Stimulated activated CD8-positive, alpha-beta memory T cell treated with anti-CD3 and anti-CD28 coated beads, Interleukin-15, amount 100 ng/mL, for 4 hours (primary cell): ENCODE results near the gene CAMK2D.
"Not testable (repeated sequence)": the region's sequence is repeated elsewhere in the genome, so short reads cannot be mapped to it uniquely, and the experiment has no call there.

Experiments used
- DNase-seq, 2 donors: peaks; one replicate each; pipeline ENCODE4 v3.0.0-alpha.2; 2020; ENCODE audit warnings: low read depth in 2 of 2

CAMK2D gene

DNA sequence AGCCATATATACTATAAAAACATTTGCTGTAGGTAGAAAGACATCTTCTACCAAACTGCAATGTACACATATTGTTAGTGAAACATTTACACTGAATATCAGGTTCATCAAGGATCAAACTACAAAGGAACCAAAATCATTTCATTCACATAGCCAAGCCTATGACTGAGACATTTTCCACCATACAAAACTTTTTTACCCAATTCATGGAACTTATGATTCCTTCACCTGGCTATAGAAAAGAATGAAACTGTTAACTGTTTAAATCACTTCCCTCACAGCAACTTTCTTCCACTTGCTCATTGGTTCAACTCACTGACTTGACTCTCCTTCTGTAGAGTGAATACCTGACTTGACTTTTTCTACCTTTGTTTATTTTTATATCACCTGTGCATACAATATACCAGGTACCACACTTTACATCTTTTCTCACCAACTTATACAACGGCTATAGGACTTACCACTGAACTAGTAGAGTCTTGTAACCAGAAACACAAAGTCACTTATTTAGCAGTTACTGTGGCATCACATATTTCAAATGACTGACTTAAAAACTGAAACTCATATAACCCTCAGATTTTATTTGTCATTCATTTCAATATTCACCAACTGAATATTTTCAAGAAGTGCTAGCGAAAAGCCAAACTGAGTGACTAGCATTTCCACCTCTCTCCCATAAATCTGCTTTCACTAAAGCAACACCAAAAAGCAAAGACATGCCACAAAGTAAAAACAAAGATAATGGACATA is 30.9 kb downstream of the CAMK2D start:
- DNase-seq = no peak

DNA sequence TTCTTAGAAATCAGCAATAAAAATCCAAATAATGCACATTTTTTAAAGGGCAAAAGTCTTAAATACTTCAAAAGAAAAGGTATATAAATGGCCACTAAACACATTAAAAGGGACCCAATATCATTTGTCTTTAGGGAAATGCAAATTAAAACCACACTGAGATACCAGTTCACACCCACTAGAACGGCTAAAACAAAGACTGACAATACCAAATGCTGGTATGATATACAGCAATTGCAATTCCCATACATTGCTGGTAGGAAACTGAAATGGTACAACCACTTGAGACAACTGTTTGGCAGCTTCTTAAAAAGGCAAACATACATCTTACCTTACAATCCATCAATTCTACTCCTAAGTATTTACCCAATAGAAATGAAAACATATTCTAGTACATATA is 33.7 kb downstream of the CAMK2D start:
- DNase-seq = no peak

DNA sequence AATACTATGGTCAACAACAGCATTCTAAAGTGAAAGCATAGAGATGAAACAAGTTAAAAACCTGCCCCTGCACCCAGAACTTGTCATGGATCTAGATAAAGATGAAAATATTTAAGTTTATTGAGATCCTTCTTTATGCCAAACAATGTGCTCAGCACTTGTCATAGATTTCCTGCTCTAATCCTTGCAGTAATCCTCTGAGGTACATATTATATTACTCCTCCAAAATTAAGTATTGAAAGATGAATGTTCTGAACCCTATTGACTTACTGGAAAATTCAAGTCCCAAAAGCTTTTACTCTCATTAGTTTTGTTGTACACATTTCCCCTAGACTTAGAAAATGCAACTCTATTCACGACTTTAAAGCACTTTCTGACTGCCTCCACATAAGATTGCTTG is 35.6 kb downstream of the CAMK2D start:
- no peak for DNase-seq

DNA sequence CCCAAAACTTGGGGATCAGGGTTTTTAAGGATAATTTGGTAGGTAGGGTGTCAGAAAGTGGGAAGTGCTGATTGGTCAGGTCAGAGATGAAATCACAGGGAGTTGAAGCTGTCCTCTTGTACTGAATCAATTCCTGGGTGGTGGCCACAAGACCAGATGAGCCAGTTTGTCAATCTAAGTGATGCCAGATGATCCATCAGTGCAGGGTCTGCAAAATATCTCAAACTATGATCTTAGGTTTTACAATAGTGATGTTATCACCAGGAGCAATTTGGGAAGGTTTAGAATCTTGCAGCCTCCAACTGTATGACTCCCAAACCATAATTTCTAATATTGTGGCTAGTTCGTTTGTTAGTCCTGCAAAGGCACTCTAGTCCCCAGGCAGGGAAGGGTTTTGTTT is 43.3 kb downstream of the CAMK2D start:
- DNase-seq = no peak

DNA sequence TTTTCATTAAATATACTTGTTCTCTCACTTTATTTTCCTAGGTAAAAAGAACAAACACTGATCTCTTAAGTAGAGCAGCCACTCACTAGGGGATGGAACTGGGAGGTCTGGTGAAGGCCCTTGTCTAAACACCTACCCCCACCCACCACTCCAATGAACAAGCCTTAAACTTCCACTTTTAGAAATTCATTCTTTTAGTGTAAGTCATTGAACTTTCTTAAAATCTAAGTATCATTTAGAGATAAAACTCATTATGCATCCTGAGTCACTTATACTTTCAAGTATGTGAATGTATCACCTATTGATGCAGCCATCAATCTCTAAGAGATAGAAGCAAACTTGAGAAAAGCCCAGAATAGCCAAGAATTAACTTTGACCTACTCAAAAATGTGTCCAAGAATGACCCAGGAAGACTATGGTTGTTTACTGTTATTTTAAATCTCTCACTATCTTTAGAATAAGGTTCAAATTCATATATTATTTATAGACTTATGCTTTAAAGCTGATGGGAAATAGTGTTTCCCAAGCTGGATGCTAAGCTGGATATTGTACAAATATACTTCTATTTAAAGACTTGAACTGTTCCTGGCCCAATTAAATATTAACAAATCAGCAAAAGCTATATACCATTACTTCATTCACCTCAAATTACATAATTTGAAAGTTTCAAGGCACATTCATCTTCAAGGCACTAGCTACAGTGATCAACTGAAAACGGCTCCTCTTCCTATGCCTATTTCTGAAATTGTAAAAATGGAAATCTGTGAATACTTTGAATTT is 49.5 kb downstream of the CAMK2D start:
- DNase-seq = no peak

DNA sequence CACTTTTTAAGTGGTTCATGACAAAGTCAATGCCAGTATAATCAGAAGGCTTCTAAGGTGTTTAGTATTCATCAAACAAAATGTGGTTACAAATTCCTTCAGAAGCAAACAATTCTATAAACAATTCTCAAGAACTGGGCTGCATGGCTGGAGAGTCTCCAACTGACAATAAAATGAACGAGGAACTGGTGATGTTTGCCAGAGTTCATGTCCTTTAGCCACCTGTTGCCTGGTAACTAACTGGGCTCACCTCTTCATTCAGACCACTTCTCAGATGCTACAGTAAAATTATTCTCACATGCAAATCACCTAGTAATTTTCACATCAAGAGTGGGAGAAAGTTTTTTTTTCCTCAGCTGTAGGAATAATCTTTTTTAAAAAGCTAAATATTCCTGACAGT is 53.3 kb downstream of the CAMK2D start:
- no peak for DNase-seq

DNA sequence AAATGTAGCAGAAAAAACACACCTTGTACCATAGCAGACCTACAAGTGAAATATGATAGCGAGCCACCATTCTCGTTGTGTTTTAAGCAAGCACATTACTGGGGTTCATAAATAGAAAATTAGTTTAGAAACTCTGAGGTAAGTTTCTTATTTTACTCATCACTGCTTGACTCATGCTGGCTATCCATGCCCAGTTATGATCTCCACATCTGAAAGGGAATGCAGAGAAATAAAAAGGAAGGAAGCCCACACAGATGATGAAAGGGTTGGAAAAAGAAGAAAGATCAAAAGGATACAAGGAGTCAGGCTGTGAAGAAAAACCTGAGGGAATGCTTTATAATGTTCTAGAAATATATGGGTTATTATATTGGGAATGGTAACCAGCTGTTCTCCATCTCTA is 54.5 kb downstream of the CAMK2D start:
- DNase-seq = no peak

DNA sequence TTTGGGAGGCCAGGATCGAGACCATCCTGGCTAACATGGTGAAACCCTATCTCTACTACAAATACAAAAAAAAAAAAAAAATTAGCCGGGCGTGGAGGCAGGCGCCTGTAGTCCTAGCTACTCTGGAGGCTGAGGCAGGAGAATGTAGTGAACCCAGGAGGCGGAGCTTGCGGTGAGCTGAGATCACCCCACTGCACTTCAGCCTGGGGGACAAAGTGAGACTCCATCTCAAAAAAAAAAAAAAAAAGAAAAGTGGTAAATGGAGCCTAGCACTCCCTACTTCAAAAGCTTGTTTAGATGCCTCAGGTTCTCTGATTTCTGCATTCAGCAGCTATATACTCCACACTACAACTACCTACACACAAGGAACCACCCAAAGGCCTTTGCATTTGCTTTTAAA is 56.4 kb downstream of the CAMK2D start:
- DNase-seq = not testable (repeated sequence)

DNA sequence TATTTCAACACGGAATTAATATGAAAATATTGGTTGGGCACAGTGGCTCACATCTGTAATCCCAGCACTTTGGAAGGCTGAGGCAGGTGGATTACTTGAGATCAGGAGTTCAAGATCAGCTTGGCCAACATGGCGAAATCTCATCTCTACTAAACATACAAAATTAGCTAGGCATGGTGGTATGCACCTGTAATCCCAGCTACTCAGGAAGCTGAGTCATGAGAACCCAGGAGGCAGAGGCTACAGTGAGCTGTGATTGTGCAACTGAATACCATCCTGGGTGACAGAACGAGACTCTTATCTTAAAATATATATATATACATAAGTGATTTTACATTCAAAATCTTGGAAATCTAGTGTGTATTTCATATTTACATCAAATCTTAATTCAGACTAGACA is 58.9 kb downstream of the CAMK2D start:
- not testable (repeated sequence) for DNase-seq

DNA sequence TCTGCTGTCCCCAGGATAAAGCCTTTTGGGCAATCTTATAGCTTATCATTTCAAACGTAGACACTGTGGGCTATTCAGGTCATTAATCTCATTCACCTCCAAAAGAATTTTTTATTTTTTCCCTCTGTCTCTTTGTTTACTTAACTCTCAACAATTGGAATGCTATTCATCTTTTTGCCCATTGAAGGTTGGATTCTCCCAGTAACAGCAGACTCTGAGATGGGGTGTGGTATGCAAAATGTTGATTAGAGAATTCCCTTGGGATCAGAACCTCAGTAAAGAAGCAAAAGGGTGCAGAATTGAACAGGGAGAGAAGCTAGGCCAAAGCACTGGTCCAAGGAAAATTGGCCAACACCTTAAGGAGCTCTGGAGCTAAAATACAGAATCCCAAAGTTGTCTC is 60.4 kb downstream of the CAMK2D start:
- DNase-seq = no peak

DNA sequence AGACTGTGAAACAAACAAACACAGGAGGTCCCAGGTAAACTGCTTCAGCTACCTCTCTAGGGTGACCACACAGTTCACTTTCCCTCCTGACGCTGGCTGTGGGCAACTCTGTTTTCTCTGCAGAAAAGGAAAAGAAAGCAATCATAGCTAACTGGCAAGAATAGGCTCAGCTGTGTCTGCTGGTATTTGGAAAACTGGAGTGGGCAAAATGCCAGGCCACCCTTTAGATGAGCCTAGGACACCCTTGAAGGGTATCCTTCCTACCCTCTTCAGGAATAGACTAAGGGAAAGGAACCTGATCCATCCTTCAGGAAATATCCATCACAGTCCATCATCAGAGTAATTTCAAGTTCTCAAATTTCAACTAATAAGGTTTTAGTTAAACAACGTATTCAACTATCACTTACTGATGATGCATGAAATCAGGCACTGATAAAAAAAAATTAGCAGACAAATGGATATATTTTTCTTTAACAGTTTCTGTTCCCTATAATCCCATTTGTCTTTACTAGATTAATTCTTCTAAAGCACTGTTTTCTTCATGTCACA is 60.9 kb downstream of the CAMK2D start:
- DNase-seq = no peak

DNA sequence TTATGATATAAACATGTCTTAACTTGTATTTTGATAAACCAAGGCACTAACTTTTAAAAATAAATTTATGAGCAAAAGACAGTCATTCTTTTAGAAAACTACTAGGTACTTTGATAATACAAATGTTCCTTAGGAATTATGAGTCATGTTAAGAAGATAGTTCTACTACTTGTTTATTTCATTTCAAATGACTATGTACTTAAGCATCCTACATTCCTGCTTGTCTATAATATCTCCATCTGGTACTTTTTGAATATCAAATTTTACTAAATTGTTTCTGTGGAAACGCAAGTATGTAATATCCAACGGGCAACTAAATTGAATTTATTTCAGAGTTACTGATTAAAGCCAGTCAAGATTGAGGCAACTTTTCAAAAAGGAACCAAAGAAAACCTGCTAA is 61.8 kb downstream of the CAMK2D start:
- no peak for DNase-seq

DNA sequence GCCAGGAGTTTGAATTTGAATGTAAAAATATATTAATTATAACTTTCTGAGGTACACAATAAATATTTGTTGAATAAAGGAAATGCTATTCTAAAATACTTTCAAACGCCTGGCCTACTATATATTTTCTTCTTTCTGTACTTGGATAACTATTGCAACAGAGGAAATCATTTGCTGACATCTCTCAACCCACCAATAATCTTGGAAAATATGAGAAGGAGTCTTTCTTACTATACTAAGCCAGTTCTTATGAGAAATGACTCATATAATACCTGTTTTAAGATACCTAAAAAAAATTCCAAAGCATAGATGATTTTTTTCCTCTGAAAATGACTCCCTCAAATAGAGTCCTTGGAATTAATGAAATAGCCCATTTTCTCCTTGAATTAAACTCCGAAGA is 64.1 kb downstream of the CAMK2D start:
- DNase-seq = no peak

DNA sequence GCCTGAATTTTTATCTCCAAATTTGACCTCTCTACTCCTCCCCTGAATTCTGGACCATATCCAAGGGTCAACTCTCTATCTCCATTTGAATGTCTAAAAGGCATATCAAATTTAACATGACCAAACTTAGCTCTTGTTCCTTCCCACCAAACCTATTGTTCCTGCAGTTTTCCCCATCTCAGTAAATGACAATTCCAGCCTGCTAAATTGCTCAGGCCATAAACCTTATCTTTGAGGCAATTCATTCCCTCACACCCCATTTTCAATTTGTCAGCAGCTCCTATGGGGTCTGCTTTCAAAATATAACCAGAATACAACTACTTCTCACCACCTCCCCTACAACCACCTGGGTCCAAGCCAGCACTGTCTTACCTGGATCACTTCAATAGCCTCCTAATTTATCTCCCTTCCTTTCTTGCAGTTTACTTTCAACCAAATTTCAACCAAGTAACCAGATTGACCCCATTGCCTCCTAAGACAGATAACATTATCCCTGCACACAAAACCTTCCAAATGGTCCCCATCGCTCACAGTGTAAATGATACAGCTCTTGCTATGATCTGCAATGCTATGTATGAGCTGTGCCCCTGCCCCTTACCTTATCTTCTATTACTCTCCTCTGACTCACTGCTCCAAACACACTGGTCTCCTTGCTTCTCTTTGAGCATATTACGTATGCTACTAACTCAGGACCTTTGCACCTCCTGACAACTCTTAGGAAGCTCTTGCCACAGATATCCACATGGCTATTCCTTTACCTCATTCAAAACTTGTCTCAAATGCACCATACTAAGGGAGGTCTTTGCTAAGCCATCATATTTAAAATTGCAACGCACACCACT is 66.0 kb downstream of the CAMK2D start:
- DNase-seq = no peak

DNA sequence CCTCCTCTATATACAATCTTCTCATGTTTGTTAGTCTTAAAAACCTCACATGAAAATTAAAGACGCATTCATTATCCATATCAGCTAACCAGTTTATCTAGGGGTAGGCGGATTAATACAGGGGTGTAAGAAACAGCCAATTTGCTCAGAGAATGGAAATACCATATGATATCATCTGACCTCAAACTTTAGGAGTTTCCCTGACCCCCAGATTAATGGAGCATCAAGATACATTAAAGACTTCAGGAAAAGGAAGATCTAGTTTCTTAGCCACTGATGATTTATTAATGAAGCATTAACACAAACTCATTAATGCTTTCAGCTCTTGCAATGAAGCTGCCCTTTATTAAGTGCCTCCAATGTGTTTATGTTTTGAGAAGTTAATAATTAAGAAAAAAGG is 67.5 kb downstream of the CAMK2D start:
- no peak for DNase-seq

DNA sequence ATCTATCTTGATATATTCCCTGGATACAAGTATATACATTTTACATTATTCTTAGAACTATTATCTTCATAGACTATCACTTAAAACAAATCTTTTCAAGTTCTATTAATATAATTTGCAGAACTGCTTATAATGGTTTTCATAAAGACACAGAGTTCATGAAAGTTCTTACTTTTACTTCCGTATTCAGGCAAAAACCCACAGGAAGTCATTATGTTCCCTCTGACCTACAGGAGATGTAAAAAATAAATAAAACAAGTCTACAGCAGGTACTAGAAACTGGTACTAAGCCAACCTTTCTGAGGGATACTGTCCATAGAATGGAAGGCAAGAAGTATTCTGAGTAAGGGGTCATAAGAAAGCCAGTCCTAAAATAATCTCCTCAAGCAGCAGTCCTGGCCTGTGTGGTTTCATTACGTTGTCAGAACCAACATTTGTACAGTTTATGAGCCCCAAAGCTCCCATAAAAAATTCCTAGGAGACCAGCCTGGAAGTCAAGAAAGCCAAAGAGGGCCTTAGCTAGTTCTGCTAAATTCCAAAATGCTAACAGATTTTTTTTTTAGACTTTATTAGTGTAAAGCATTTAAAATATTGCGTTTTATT is 68.6 kb downstream of the CAMK2D start:
- no peak for DNase-seq

DNA sequence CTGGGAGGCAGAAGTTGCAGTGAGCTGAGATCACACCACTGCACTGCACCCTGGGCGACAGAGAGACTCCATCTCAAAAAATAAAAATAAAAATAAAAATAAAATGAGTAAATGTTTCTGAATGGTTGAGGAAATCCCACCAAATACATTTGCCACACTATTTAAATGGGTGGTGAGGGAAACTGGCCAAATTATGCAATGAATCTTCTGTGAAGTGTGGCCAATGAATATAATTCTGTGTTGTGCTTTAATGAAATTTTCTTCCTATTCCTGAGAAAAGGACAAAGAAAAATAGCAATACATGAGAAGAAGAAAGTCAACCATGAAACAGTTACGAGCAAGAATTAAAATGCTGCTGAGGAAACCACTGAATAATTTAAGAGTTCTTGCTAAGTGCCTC is 69.9 kb downstream of the CAMK2D start:
- no peak for DNase-seq

DNA sequence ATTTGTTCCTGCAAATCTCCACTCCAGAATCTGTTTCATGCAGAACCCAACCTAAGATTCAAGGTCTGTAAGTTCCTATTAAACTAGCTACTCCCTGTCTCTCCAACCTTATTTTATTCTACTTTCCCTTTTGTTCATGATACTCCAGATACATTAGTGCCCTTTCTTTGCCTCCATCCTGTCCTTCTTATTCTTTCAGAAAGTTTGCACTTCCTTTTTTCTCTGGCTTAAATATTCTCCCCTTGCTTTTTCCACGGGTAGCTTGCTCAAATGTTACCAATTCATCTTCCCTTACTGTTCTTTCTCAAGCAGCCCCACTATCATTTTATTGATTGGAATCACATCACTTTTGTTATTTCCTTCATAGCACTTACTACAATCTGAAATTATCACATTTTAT is 72.1 kb downstream of the CAMK2D start:
- DNase-seq = no peak

DNA sequence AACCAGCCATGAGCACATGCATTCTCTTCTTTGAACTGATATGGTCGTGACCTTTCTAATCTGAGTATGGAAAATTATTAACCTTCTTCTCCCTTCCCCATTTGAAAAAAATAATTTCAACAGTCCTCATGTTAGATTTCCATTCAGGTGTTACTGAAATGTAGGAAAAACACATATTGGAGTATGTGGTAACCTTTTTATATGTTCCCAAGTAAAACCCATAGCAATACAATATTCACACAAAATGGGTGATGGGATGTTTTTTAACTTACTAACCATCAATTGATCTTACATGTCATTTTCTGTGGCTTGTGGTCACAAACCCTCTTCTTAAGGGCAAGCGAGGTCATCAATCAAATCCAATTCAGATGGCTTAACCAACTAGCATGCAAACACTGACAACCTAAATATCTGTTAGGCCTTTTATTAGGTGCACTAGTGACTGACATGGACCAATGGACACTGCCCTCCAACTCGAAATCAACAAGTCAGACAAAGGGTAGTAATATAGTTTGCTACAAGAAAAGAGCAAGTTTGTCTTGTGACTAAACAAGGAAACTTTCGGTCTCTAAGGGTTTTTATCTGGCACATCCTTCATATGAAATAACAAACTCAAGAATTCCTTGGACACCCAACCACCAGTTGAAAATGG is 74.3 kb downstream of the CAMK2D start:
- DNase-seq = no peak

DNA sequence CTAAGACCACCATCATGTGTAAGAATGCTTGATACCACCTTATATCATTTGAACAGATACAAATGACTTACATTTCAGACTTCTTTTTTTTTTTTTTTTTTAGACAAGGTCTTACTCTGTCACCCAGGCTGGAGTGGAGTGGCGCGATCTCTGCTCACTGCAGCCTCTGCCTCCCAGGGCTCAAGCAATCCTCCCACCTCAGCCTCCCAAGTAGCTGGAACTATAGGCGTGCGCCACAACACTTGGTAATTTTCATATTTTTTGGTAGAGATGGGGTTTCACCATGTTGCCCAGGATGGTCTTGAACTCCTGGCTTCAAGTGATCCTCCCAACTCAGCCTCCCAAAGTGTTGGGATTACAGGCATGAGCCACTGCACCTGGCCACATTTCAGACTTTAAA is 76.4 kb downstream of the CAMK2D start:
- DNase-seq = not testable (repeated sequence)

DNA sequence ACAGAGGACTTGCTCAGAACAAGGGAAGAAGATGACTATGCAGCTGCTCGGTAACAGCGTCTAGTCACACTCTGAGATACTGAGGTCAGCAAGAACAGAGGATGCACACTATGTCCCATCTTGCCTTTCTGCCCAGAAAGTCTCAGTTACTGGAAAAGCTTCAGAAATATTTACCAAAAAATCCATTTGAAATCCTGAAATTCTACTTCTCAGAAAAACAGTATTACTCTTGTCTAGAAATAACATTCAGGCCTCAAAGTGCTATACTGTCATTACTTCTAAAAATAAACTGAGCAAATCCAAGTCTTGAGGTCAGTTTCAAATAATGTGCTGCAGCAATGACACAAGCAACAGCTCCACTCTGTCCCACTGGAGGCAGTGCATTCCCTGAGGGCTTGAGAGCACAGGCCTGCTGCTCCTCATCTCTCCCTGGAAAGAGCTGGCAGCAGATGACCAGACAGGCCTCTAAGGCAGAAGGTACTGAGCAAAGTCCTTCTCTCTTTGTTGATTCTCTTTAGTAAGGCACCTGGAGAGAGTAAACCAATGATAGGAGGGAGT is 76.9 kb downstream of the CAMK2D start:
- no peak for DNase-seq
